HEK293T (cell line): ENCODE results near the gene THAP3.

ENCODE experiments used
- FOXA1 ChIP-seq: fragments of 450-650 bp; IDR thresholded peaks from 2 replicates; pipeline ENCODE4 v1.6.1; 2016; ENCODE audit warnings: mild to moderate bottlenecking
- FOXM1 ChIP-seq: fragments of 450-650 bp; IDR thresholded peaks from 2 replicates; pipeline ENCODE4 v1.6.1; 2017; ENCODE audit warnings: mild to moderate bottlenecking, borderline replicate concordance
- PKNOX1 ChIP-seq: fragments of 450-650 bp; IDR thresholded peaks from 2 replicates; pipeline ENCODE4 v1.6.1; 2016

- no peak for TF ChIP-seq FOXM1
- TF ChIP-seq PKNOX1, result no peak
- no peak for TF ChIP-seq FOXA1
These were observed 33.0 kb upstream of the THAP3 start for GRCh38 chr1:6591644-6592043.
